NCI-H748 treated with DMSO at 0.1 percent for 48 hours (cell line): Measurements from ENCODE around the gene CBX8.

ENCODE experiments used
- DNase-seq: peaks from one replicate; lab custom pipeline; 2025; lab: John Stamatoyannopoulos, UW

Gene CBX8

DNA sequence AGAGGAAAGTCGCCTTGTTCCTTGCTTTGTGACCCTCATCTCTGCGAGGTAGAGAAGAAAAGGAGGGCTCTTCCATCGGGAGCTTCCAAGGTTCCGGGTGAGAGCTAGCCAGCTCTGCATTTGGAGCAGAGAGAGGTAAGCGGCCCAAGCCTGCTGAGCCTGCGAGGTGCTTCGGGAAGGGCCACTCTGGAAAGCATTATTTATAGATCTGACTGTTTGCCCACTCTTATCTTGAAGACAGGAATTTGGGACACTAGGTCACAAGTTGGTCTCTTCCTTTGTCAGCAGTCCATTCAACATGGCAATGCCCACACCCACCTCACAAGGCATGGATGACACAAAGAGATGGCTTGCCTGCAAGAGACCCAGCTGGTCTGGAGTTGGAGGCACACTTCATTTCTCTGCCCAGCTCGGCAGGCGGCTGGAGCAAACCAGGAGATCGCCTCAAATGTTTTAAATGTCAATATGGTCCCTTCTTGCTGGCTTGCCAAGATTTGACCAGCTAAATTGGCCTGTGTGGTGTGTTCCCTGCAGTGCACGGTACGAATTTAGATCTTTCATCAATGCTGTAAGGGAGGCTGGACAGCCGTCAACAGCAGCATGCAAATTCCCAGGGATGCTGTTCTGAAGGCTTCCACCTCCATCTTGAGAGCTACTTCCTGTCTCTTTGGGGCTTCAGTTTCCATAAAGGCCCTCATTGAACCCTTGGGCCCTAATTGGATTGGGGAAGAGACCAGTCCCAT lies 22.8 kb upstream of the CBX8 start:
- DNase-seq: no peak

DNA sequence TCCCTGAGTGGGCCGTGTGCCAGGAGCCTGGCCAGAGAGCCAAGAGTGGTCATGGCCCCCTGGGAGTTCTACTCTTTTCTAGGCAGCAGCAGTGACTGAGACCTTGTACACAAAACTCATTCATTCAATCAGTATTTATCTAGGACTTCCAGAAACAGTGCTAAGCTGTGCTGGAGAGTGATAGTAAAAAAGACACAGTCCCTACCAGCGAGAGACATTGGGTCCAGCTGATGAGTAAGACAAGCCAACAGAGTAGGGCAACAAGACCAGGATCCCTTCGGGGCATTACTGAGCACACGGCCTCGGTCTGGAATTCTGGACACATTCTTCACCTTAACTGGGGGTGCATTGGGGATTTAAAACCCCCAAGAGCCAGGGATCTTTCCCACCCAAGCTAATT lies 22.2 kb upstream of the CBX8 start:
- DNase-seq: no peak

DNA sequence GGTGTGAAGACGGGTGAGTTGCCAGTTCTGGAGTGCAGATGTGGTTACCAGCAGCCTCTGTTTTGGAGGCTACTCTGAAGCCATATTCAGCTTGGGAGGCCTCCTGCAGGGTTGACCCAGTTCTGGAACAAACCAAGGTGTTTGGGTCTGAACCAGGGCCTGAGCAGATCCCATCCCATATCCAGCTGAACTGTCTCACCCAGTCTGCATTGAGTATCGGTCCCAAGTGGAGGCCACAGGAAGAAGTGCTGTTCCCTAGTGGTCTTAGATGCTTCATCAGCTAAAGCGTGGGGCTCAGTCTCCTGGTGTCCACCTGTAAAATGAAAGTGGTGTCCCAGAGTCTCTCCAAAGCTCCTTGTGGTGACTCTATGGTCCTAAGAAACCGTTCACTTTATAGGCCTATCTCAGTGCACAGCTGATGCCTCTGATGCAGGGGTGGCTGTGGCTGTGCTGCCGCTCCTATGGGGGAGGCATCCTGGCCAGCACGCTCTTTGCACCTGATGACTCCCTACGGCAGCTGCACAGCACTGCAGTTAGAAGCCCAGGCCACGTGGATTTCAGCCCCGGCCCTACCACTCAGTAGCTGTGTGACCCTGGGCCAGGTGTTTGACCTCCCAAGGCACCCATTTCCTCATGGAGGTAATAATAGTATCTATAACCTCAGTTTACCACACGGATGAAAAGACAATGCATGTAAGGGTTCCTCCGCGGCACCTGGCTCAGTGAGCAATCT lies 21.3 kb upstream of the CBX8 start:
- no peak for DNase-seq

DNA sequence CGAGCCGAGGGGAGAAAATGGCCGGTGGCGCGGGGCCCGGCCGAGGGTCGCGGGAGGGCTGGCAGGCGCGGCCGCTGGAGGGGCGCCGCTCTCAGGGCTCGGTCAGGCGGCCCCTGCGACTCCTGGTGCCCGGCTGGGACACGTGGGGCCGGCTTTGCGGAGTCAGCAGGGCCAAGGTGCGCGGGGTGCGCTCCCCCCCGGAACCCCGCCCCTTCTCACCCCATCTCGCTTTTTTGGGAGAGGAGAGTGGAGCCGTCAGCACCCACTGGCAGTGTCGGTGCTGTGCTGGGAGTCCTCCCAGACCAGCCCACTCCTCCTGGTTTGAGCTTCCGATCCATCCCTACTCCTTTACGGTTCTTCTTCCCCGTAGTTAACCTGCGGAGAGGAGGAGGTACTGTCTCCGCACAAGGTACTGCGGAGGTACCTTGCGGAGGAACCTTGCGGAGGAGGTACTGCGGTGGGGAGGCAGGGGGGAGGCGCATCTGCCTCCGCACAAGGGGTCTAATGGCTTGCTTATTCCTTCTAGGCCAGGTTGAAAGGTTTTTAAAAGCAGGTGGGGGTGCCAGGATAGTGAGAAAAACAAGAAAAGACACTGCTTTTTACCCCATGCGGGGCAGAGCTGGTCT lies 19.1 kb upstream of the CBX8 start:
- no peak for DNase-seq

DNA sequence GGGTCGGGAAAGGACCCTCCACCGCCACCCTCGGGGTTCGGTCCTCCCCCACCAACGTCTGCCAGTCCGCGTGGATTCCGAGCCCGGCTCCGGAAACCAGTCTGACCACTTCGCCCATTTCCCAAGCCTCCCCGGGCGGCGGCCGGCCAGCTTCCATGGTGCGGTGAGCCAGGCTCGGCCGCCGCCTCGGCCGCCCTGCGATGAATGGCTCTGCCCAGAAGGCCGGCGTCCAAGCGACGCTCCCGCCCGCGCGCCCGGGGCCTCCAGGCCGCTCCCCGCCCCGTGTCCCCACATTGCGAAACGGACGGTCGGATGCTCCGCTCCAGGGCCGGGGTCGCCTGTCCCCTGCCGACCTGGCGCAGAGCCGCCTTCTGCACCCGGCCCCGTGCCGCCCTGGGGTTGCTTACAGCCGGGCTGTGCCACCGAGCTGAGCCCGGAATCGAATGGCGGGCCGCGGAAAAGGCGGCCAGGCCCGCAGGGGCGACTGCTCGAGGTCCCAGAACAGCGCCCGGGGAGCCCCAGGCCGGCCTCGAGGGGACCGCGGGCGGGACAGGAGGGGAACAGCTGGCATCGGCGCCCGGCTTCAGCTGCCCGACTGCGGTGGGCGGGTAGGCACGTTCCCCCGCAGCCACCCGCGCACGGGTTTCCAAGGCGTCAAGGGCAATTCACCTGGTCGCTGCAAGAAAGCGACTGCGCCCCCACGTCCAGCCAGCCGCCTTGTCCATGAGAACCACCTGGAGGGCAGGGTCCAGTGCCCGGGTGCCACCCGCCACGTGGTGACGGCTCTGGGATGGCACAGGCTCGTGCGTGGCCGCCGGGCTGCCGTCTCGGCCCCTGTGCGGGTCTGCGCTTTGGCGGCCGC lies 18.3 kb upstream of the CBX8 start:
- no peak for DNase-seq

DNA sequence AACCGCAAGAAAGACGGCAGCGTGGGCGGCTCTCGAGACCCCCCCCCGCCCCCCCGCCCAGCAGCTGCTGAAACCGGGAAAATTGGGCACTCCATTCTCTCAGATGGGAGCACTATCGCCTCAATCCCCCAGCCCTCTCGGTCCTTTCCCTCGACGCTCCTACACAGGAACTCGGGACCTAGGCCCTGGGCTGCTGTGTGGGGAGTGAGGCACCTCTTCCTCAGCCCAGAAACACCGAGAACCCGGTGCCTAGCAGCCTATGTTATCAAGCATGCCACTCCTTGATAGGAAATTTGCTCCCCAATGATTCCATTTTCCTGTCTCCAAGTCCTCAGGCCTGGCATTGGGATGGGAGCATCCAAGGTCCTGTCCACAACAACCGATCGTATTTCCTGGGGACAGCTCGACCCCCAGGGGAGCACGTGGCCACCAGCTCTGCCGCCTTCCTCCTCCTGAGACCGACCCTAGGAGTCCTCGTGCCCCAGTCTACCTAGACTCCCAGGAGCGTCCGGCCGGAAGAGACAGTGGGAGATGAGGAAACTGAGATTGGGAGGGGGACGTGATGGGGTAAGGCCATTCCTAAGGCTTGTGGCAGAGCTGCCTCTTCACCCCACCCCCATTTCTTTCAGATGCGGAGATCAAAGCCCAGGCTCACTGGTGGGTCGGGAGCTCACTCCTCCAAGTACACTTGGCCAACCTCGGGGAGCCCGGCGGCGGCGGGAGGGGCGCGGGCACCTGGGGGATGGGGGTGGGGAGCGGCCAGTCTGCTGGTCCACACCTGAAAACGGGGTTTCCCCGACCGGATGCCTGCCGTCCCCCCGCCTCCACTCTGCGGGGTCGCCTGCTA lies 17.5 kb upstream of the CBX8 start:
- DNase-seq: no peak

DNA sequence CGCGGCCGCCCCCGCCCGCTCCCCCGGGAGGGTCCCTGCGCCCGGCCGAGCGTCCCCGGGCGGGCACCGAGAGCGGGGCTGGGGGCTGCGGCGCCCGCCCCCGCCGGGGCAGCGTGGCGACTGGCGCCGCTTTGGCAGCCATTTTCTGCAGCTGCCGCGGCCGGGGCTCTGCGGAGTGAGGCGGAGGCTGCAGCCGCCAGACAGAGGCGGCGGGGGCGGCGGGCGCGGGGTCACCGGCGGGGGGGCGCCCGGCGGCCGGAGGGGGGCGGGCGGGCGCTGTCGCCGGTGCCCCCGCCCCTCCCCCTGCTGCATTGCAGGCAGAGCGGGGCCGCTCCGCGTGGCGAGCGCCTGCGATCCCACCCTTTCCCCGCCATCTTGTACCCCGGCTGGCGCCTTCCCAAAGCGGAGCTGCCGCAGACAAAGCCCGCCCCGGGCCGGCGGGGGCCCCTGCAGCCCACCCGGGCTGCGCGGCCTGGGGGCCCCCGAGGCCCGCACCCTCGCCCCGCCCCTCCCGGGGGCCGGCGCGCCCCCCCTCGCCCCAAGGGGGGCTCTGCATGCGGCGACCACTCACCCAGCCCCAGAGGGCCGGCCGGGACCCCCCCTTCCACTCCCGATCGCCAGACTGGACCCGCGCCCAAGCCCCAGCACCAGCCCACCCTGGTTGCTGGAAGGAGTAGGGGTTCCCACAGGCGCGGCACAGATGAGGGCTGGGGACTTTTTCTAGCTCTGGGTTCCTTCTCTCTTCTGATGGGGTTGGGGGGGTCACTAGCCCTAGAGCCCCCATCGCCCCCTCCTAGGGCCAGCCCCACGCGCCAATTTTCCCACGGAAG lies 16.6 kb upstream of the CBX8 start:
- DNase-seq: no peak

DNA sequence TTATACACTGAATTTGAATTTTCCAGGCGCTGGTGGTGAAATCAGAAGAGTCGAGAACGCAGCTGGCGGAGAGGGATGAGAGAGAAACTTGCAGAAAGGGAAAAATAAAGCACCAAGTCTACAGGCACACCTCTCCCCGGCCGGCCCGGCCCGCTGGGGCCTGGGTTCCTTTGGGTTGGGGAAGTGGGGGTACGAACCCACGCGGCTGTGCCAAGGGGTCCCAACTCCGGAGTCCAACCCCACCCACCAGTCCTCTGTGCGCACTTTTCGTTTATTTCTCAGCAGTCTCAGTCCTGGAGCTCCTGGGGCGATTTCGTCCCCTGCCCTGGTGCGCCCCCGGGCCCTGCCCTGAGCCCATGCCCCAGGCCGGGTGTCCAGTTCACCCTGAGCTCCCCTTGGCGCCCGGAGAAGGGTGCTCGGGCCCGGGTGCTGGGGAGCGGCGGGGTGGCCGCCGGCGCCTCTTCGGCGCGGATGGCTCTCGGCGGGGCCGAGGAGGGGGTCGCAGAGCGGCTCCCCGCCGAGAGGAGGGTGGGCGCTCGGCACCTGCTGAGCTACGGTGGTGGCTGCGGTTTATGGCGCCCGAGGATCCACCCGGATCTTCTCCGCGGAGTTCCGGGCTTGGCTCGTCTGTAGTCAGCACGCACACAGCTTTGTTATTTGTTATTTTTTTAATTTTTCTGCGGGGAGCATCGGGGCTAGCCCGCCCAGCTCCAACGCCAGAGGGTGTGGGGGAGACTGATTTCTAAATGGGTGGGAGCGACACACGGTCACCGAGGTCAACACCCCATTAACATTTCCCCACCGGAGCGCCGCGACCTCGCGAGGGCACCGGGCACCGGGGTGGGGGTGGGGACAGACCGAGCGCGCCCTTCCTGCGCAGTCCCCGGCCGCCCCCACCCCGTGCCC lies 15.7 kb upstream of the CBX8 start:
- DNase-seq: no peak

DNA sequence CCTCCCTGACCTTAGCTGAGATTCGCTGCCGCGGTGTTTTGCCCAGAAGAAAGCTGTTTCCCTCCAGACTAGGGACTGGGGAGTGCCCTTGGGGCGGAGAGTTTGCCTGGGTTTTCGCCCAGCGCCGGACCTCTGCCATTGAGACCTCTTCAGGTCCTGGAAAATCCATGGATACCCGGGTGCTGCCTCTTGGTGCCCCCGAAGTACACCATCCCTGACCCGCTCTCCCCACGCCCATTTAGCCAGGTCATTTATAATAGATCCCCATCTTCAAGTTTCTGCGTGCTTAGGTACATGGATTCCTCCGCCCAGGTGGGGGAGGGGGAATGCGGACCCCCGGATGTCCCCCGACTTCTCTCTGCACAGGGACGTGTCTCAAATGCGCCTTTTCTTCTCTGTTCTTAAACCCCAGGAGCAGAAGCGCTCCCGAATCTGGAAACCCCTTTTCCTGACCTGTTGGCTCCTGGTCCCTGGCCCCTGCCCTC lies 15.0 kb upstream of the CBX8 start:
- no peak for DNase-seq

DNA sequence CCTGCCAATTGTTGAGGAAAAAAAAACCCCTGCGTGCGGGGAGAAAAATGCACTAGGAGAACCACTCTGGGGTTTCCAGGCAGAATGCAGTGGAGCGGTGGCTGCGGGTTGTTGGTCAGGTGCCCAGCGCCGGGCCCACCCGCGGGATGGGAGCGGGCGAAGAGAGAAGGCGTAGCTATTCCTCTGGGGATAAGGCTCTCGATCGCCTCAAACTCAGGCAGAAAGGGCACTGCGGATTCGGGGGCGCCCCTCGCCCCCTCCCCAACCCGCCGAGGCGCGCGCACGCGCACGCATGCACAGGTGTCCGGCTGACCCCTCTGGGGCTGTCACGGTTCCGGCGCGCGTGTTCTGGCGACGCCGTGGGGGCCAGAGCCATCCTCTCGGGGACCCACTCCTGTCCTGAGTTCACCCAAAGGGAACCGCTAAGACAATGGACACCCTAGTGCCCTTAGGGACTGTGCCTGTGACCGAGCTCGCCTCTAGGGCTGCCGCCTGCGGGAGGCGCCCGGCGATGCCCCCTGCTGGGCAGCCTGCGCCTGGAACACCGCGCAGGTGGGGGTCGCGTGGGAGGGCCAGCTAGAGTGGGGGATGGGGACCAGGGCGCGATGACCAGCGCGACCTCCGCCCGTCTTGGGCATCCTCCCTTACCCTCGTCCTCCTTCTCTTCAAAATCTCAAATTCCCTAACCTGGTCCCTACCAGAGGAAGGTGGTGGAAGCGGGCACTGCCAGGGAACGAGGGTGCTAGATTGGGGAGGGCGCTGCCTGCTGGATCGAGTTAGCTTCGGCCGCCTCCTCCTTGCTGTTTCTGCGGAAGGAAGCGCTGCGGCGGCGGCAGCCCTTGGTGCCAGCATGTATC lies 14.4 kb upstream of the CBX8 start:
- peak; percentile 16 for DNase-seq

DNA sequence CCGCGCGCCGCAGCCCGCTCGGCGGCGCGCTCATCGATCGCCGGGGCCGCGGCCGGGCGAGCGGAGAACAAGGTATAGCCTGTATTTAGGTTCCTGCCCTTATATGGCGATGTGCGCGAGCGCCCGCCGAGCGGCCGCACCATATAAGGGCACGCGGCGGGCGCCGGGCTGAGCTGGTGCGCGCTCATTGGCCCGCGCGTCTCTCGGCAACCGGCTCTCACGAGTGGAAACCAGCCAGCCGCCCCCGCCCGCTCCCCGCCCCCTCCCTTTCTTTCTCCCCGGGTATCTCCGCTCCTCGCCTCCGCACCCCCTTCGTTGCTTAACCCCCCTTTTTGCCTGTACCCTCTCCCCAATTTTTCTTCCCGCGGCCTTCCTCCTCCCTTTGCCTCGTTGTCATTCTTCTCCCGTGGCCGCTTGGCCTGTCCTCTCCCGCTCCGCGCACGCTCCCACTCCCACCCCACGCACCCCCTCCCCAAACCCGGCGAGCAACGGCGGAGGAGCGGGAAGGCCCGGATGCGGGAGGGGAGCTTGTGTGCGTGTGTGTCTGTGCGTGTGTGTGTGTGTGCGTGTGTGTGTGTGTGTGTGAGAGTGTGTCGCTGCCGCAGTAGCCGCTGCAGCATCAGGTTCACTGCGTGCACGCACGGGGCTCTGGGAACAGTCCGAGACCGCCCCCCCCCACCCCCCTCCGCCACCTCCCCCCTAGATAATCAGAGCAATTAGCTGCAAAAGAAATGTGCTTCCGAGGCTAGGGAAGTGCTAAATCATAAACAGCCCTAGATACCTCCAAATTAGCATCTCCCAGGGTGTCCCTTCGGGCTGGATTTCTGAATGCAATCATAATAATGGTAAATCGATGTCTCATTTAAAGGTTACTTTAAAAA lies 13.5 kb upstream of the CBX8 start:
- DNase-seq: peak; percentile 74

DNA sequence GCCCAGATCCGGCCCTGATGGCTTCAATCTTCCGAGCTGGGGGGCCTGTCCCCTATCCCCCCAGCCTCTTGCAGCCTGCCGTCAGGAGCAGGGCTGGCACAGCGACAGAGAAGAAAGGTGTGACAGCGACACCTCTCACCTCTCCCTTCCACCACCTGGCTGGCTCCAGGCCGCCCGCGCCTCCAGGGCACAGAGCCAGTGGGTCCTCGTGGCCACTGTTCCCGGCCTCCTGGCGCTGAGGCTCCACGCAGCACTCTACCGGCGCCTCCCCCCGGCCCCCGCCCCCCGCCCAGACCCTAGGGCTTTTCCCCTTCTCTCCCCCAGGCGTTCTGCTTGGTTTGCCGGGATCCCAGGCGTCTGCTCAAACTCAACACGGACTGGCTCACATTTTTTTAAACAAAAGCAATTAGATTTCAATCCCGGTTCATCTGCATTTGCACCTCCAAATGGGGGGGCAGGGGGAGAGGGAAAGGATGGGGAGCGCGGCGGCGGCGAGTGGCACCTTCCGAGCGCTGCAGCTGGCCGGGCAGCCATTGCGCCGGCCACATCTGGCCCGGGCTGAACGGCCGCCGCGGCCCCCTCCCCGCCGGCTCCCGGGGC lies 12.8 kb upstream of the CBX8 start:
- no peak for DNase-seq

DNA sequence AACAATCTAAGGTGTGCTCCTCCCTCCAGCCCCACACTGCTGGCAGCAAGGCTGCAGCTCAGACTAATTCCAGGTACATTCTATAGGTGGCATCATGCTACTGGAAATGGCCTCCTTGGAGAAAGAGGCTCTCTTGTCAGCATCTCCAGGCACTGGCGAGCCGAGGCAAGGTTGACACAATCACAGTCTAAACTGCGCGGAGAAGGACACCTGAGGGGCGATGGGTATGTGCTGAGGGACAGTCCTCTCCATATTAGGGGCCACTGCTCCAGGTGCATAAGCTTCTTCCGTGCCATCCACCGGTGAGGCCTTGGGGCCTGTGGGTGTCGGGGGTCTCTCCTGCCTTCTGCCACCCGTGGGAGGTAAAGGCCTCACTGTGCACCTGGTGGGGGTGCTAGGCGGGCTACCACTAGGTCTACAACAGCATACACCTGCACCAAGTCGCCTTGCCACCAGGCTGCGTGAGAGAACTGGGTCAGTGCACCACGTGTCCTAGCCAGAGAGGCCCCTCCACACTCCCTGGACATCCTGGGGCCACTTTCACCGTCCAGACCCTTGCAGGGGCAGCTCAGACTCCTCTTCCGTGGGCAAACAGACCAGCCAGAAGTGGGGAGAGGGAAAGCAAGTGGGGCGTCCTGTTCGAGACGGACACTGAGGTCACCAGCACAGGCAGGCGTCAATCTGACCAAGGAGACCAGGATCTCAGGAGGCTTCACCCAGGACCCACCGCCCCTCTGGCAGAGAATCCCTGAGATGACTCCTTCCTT lies 12.1 kb upstream of the CBX8 start:
- DNase-seq: peak; percentile 59

DNA sequence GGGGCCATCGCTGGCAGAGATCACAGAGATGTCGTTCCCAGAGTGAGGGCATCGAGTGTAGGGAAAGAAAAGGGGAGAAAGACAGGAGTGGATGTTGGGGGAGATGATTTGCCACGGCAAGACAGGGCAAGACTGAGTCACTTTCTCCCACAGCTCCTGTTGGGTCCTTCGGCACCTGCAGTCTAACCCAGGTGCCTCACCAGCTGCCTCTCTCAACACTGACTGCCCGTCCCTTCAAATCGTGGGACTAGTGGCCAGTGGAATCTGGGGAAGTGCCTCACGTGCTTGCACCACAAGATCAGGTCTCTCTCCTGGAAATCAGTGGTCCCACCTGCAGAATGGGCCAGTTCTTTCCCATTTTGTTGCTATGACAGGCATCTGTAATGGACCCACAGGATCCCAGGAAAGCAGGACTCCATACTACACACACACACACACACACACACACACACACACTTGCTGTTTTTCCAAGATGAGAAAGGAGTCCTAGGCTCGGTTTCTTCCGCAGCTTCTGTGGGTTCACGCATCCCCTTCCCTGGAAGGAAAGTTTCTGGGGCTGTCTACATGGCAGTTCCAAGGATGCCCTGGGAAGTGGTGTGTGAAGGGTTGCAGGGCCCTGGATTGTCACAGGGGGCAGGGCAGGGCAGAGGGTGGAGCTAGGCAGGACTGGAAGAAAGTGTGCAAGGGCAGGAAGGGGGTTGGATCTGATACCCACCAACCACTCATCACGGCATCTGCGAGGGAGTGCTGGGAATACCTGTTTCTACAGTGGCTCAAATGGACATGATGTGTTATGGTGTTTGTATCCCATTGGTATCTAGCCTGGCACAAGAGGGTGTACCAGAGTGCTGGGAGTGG lies 10.2 kb upstream of the CBX8 start:
- no peak for DNase-seq

DNA sequence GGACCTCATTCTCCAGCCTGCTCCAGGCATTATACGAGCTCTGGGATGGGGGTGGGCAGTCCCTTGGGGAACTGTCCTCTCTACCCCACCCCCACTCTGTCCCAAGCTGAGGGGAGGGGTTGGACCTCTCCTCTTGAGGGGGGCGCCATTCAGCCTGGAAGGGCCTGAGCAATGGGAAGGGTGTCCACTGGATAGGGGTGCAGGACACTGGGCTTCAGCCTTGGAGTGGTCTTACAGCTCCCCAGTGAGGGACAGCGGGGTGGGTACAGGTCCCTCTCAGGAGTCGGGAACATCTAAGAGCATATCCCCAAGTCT lies 9.5 kb upstream of the CBX8 start:
- DNase-seq: no peak
